ENCODE data around the gene DNAJC24. TPM values are rescaled to one million over a fixed set of nuclear protein-coding genes. Genes with fewer than 3 reads are reported as not detected.
"Not testable (repeated sequence)": the region's sequence is repeated elsewhere in the genome, so short reads cannot be mapped to it uniquely, and the experiment has no call there.

The DNAJC24 gene
- 14.2 and 16.9 TPM in 2 replicates for total RNA-seq

- Histone ChIP-seq H3K36me3 (ENCODE audit: control insufficient read depth, insufficient read depth, low read length) (no peaks in the 10 kb centered on the region), H3K27me3 (ENCODE audit: control insufficient read depth, insufficient read depth, low read length) (no peaks in the 10 kb centered on the region), H3K4me3 (ENCODE audit: low read depth, low read length) (peak within 1 kb of the TSS; percentile 96)
- no peak for TF ChIP-seq CTCF (IDR thresholded peaks at IDR 0.05; ENCODE audit: insufficient read depth, low read length, severe bottlenecking)
- DNase-seq (ENCODE audit: low read depth), result peak; percentile 82
- FAIRE-seq, result no peak
Measured at GRCh38 chr11:31369348-31370329, at the start of gene DNAJC24, which contains the start of gene DCDC1. DNAJC24 (plus strand) TSS chr11:31369860; CDS start chr11:31370749, 889 bp downstream. DCDC1 (minus strand) TSS chr11:31369739; CDS start chr11:31328280, 41,459 bp downstream.

DNA sequence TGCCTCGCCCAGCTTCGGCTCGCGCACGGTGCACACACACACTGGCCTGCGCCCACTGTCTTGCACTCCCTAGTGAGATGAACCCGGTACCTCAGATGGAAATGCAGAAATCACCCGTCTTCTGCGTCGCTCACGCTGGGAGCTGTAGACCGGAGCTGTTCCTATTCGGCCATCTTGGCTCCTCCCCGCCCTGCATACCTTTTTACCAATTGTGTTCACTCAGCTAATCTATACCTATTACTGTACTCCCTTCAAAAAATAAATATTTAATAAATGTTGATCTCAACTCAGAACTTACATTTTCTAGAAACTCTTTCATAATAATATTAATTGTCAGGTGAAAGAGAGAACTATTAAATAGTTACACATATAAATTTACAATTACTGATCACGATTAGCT lies 48.2 kb upstream of the DNAJC24 start:
- FAIRE-seq; H3K27me3 ChIP-seq (ENCODE audit: control insufficient read depth, insufficient read depth, low read length); DNase-seq (ENCODE audit: low read depth): not testable (repeated sequence)

GRCh38 chr11:31323145-31323544 lies 46.5 kb upstream of the DNAJC24 start:
- Histone ChIP-seq H3K27me3 (ENCODE audit: control insufficient read depth, insufficient read depth, low read length) (no peaks in the 10 kb centered on the region), H3K36me3 (ENCODE audit: control insufficient read depth, insufficient read depth, low read length) (no peaks in the 10 kb centered on the region), H3K4me3 (ENCODE audit: low read depth, low read length) (no peak overlapping the region)
- TF ChIP-seq CTCF (IDR thresholded peaks at IDR 0.05; ENCODE audit: insufficient read depth, low read length, severe bottlenecking), result no peak
- no peak for FAIRE-seq
- DNase-seq (ENCODE audit: low read depth), result no peak

More for the DNA sequence above, 48.2 kb upstream of the DNAJC24 start:
- H3K4me3 ChIP-seq (ENCODE audit: low read depth, low read length); H3K36me3 ChIP-seq (ENCODE audit: control insufficient read depth, insufficient read depth, low read length): not testable (repeated sequence)

DNA sequence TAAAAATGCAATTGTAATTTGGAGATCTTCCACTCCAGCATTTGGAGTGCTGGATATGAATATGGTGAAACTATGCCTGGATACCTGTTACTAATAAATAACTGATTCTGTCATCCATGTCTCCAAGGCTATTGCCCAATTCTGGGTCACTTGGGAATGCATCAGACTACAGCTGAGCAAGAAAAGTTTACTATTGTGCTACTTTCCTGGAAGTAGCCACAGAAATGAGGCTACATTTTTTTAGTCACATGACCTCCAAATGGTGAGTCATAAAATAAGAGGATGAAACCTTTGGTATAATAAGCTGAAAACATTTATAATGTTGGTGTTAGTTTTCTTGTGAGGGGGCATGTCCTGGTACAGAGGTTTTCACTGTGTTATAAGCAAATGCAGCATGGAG lies 44.5 kb upstream of the DNAJC24 start:
- no peaks in the 10 kb centered on the region for H3K27me3 ChIP-seq (ENCODE audit: control insufficient read depth, insufficient read depth, low read length)
- no peak for FAIRE-seq
- DNase-seq (ENCODE audit: low read depth), result peak; percentile 84

DNA sequence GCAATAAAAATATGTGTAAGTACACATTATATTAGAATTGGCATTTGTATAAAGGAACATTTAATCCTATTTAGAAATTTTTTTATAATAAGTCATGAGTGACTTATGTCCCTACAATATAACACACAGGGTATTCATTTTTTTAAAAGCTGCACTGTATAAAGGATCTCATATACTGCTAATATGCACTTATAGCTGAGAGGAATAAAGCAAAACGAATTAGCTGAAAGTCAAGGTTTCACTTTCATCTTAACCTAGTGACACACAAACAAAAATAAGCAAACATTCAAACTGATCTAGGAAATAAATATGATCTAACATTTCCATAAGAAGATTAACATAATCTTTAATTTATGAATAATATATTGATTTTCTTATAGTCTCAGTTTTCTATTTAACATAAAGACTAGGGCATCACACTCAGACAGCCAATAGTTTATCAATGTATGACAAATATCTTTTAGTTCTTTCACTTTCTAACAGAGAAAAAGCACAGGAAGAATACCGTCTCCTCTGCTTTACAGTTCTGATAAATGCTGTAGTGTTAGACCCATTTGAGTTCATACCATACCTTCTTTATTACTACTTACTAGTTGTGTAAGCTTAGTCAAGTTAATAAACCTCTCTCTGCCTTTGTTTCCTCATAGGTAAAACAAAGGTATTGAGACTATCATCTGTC lies 43.1 kb upstream of the DNAJC24 start:
- TF ChIP-seq CTCF (IDR thresholded peaks at IDR 0.05; ENCODE audit: insufficient read depth, low read length, severe bottlenecking), result no peak
- H3K4me3 ChIP-seq (ENCODE audit: low read depth, low read length), result no peak overlapping the region
- H3K27me3 ChIP-seq (ENCODE audit: control insufficient read depth, insufficient read depth, low read length), result no peaks in the 10 kb centered on the region
- no peak for DNase-seq (ENCODE audit: low read depth)
- no peak for FAIRE-seq
- no peaks in the 10 kb centered on the region for H3K36me3 ChIP-seq (ENCODE audit: control insufficient read depth, insufficient read depth, low read length)

More for the DNA sequence above, 44.5 kb upstream of the DNAJC24 start:
- no peak overlapping the region for H3K4me3 ChIP-seq (ENCODE audit: low read depth, low read length)
- H3K36me3 ChIP-seq (ENCODE audit: control insufficient read depth, insufficient read depth, low read length), result no peaks in the 10 kb centered on the region
- TF ChIP-seq CTCF (IDR thresholded peaks at IDR 0.05; ENCODE audit: insufficient read depth, low read length, severe bottlenecking), result no peak

GRCh38 chr11:31327417-31327816 lies 42.2 kb upstream of the DNAJC24 start:
- Histone ChIP-seq H3K36me3 (ENCODE audit: control insufficient read depth, insufficient read depth, low read length) (no peaks in the 10 kb centered on the region), H3K4me3 (ENCODE audit: low read depth, low read length) (no peak overlapping the region), H3K27me3 (ENCODE audit: control insufficient read depth, insufficient read depth, low read length) (no peaks in the 10 kb centered on the region)
- TF ChIP-seq CTCF (IDR thresholded peaks at IDR 0.05; ENCODE audit: insufficient read depth, low read length, severe bottlenecking), result no peak
- DNase-seq (ENCODE audit: low read depth), result no peak
- no peak for FAIRE-seq
